Stimulated activated CD4-positive, alpha-beta T cell treated with anti-CD3 and anti-CD28 coated beads, Interleukin-4, amount 100 ng/mL, for 24 hours (primary cell): ENCODE results near the gene ZNF804B.

Source experiments
- DNase-seq: peaks from one replicate; pipeline ENCODE4 v3.0.0-alpha.2; 2020

ZNF804B gene

DNA sequence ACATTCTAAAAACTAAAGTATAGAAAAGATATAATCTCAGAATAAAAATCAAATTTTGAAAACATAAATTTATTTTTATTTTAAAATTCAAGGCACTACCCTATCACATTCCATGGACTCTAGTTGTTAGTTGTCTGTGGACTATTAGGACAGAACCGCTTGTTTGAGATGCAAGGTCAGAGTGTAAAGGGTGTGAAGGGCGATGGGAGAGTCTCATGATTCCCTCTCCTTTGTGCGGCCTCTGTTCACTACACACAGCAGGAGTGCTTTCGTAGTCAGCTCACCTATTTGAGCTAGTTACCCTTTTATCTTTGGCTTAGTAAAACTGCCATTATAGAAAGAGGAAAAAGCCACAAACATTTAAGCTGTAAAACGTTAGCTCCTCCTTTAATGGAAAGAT is 225.8 kb downstream of the ZNF804B start:
- no peak for DNase-seq

DNA sequence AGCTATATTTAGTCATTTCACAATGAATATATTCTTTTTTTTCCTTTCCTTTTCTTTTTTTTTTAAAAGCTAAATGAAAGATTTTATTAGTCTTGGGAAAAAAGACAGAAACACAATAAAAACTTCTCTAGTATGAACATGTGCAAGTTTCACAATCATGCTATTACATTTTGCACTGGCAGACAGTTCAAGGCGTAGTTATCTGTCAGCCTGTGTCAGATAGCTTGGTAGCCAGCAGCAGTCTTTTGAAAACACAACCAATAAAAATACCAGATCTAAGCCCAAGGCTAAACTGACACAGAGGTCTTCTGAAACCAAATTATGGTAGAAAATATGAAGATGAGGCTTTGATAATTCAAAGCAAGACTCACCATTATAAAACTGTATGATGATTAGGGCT is 241.8 kb downstream of the ZNF804B start:
- DNase-seq: no peak

DNA sequence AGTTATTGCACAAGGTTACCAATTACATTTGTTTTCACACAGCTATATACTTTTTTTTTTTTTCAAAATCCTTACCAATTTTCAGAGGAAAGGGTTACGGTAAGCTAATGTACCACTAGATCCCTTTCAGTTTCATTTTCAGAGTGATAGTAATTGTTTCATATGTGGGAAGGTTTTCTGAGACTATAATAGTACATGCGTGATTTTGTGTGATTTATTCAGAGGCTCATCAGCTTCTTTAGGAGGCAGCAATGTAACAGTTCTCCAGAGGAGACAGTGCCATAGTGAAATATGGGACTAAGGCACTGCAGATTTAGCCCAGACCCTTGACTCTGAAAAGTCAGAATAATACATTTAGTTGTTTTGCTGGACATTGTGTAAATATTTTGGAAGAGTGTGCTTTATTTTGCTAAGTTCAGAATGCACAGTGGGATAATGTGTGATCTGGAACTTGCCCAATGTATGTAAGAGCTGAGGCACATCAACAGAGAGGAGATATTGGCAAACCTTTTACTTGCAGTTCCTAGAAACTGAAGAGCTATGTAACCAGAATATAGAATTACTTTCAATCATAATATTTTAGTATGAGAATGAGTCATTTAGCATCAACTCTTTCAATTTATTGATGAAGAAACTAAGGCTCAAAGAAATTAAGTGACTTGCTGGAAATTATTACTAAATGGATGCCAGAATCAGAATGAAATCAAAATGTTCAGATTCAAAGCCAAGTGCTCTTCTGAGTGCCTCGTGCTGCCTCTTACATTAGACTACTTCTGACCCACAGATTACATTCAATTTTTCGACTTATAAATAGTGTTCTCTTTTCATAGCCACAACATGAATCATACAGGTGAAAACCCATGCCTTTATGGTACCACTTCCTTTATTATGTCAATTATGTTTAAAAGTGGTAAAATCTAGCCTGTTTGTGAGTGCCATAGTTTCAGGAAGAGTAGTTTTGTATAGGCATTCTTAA is 243.8 kb downstream of the ZNF804B start:
- no peak for DNase-seq

DNA sequence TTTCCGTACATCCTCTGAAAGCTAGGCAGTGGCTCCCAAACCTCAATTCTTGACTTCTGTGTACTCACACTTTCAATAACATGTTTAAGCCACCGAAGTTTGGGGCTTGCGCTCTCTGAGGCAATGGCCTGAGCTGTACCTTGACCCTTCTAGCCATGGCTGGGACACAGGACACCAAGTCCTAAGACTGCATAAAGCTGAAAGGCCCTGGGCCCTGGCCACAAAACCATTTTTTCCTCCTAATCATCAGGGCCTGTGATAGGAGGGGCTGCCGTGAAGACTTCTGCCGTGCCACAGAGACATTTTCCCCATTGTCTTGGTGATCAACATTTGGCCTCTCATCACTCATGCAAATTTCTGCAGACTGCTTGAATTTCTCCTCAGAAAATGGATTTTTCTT is 252.5 kb downstream of the ZNF804B start:
- no peak for DNase-seq

DNA sequence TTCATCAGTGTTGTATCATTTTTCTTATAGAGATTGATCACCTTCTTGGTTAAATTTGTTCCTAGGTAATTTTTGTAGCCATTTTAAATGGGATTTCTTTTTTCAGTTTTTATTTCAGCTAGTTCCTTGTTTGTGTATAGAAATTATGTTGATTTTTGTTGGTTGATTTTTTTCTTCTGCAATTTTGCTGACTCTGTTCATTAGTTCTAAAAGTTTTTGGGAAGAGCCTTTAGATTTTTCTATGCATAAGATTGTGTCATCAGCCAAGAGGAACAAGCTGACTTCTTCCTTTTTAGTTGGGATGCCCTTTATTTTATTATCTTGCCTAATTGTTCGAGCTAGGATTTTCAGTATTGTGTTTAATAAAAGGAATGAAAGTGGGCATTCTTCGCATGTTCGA is 258.2 kb downstream of the ZNF804B start:
- no peak for DNase-seq

DNA sequence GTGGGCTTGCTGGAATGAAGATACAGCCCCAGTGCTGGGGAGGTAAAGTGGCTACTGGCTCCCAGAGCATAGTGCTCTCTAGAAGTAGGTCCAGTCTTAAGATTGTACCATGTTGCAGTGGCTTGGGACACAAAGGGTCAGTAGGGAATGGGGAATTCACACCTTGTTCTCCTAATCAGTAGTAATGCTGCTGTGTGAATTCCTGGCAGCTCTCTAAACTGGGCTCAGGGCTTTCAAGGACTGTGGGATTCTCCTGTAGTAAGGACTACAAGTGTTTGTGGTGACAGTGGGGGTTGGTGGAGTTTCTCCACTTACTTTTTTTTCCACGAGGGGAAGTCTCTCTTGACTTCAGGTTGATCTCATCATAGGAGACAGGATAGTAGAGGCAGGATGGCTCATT is 262.2 kb downstream of the ZNF804B start:
- DNase-seq: no peak

DNA sequence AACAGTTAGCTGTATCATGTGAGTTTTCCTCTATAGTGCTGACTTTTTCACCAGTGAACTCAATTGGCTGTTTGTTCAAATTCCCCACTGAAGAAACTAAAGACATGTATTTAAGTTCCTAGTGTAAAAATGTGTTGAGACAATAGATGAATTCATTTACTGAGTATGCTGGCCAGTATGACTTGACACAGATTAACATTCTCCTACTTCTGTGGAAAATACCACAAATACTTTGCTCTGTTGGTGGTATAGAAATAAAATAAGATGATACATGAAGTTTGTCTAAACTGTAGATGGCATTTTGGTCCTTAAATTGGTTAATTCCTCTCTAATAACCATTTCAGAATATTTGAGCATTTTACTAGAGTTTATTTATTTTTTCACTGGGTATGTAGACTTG is 263.7 kb downstream of the ZNF804B start:
- no peak for DNase-seq

DNA sequence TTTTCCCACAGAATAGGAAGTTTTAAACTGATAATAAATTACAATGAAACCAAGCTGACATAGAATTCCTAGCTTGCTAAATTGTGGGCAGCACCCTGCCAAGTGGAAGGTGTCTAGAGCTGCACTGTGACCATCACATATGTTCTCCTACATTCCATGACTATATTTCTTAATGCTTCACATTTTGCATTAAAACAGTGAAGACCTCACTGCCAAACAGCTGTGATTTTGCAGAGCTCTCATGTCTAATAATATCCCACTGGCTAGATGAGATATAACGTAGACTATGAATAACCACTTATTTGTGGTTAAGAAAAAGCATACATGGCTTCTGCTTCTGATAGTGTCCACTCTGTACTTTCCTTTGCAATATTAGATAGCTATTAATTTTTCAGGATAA is 264.4 kb downstream of the ZNF804B start:
- no peak for DNase-seq

DNA sequence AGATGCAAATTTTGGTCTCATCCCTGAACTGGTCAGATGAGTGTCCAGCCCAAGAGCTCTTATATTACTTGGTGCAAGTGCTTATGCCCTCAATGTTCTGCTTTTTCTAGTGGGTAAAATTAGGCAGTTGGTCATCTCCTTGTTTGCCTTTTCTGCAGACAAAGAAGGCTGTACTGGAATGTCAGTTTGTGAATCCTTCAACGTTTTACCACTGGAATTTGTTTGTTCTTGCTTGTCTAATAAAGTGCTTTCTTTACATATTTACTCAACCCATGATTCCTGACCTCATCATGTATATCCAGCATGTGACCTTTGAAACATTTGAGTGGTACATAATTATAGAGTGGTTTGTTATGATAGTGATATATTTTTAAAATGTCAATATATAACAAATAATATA is 268.3 kb downstream of the ZNF804B start:
- no peak for DNase-seq

DNA sequence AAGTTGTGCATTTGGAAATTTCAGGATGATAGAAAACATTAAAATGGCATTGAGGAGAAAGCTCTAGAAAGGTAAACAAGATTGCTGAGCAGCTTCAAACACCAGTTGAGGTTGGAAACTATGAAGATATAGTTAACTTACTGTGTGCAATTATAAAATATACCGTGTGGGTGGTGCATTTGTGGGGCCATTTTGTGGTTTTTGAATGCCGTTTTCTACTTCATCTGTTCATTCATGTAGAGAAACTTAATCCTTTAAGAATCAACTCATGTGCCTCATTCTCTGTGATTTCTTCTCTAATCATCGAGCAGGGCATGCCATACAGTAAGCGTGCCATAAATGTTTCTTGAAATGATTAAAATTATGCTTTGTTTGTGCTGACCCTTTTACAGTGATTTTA is 268.8 kb downstream of the ZNF804B start:
- no peak for DNase-seq

DNA sequence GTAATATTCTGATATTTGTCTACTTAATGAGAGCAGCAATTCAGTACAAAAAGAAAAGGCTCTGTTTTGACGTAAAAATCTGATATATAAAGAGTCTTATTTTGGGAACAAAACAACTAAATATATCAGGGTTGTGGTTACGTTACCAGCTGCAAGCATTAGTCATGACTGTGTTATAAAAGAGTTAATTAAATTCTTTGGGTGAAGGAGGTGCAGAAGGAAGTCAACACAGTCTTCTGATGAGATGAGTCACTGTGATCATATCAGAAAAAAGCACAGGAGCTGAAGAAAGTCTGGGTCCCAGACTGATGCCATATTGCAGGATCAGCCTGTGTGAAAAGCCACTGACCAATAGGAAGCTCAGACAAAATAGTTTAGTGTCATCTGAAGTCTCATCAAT is 270.4 kb downstream of the ZNF804B start:
- DNase-seq: no peak

DNA sequence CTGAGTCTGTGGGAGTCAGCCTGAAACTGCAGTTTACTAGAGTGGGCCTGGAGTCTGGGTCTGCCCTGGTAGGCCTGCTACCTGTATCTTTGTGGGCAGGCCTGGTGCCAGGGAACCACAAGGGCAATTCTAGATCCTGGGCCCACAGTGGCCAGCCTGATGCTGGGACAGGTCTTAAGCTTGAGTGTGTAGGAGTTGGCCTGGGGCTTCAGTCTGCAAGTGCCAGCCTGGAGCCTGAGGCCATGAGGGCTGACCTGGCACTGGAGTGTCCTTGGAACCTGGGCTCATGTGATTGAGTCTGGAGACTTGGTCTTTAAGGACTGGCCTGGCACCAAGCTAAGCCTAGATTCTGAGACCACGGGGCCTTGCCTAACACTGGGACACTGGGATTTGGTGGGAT is 281.7 kb downstream of the ZNF804B start:
- no peak for DNase-seq

DNA sequence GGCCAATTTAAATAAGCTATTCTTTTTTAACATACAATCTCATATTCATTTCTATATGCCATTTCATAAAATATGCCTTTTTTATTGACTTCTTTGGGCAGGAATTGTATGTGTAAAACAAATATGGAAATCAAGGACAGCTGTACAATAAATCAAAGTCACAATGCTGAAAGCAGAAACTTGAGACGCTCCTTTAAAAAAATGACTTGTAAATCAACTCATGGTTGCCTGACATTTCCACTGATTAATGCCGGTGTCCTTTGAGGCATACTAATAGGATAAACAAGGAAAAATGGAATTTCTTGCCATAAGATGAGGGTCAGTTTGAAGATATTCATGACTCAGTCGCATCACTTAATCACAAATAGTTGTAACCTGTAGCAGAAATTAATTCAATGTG is 283.4 kb downstream of the ZNF804B start:
- no peak for DNase-seq

DNA sequence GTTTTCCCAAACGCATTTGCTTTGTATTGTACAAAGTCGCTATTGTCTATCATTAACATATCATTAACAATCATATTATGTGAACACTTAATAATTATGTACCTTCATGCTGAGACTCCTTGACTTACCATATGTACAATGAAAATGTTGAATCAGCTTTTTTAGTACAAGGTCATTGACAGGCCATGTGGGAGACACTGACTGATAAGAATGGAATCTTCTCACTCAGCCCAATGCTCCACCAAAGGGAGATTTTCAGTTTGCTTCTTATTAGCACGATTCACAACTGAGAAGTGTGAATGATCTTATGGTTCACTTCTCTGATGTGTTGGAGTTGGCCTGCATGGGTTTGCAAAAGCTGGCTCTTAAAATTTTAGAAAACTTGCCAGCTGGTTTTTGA is 289.5 kb downstream of the ZNF804B start:
- DNase-seq: no peak

DNA sequence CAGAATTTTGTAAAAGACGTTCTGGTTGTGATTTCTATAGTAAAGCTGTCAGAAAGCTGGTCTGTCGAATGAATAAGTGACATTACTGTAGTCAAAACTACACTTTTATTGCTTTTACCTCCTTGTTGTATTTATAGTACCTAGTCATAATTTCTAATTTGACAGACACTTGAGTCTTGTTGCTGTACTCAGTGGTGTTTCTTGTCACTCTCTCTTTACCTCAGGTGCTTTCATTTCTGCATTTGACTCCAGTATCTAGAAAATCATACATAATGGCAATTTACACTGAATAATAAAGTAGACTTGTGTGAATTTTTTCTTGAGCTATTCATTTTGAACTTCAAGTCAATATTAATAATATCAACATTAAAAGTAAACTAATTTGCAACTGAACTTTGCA is 293.6 kb downstream of the ZNF804B start:
- no peak for DNase-seq

DNA sequence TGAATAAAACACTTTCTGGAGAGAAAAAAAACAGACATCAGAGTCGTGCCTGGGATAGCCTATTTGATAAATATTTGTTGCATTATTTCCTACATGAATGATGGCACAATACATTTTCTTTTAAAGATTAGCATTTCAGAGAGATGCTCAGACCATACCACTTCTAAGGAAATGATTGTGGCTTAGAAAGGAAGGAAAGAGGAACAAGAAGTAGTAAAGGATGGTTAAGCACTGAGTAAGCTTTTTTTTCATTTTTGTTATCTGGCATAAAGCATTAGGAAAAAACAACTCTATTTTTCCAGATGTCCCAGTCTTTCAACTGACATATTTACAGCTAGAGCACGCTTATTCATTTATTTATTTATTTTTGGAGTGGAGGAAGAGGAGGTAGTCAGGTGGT is 294.9 kb downstream of the ZNF804B start:
- no peak for DNase-seq

DNA sequence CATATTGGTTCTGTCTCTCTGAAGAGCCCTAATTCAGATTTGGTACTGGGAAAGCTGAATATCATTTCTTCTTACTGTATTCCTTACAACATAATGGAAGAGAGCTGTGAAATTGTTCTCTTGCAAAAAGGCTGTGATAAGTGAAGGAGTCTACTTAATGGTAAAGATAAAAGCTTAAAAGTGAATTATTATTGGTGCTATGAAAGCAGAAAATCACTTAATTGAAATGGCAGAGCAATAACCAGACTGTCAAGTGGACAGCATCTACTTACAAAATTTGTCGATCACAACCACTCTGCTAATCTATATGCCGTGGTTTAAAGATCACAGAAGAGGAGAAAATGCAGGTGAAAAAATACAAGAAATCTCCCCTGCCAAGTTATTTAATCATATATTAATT is 300.7 kb downstream of the ZNF804B start:
- DNase-seq: no peak

DNA sequence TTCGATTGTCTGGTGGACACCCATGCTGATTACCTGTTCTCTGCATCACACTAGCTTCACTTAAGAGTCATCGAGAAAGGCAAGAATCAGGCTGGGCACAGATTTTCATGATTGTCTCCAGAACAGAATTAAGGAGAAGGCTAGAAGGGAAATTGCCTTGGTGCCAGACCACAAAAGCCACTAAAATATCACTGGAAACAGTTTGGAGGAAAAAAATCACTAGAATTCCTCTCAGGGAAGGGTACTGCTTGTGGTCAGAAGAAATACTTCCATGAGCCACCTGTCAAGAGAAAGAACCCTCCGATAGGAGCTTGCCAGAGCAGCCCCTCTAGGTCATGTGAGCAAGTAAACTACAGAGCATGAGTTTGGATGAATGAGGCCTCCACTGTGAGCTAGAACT is 305.3 kb downstream of the ZNF804B start:
- no peak for DNase-seq

DNA sequence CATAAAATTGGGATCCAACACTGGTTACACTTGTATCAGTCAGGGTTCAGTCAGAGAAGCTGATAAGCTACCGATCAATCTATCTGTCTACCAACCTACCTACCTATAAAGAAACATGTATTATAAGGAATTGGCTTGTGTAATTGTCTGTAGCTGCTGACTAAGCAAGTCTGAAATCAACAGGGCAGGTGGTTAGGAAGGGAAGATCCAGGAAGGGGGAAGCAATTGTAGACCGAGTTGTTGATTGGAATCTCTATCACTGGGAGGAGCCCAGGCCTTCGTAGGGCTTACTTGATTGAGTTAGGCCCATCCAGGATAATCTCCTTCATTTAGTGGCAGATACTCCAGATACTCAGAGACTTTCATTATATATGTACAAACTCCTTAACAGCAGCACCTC is 307.5 kb downstream of the ZNF804B start:
- no peak for DNase-seq

DNA sequence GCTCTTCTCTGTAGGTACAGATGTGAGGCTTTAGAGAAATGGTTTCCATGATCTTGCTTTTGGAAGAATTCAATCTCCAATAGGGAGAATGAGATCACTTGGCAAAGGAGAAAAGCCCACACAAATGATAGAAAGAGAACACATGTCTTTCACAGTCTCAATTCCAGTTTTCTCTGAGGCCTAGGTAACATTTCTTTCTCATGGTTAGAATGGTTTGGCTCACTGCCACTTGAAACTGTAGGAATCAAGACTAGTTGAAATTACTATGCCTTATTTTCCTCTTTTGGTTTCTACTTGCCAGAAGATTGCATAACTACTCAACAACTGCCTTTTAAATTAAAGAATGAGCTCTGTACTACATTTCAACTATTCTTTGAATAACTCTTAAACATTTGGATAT is 312.6 kb downstream of the ZNF804B start:
- no peak for DNase-seq

DNA sequence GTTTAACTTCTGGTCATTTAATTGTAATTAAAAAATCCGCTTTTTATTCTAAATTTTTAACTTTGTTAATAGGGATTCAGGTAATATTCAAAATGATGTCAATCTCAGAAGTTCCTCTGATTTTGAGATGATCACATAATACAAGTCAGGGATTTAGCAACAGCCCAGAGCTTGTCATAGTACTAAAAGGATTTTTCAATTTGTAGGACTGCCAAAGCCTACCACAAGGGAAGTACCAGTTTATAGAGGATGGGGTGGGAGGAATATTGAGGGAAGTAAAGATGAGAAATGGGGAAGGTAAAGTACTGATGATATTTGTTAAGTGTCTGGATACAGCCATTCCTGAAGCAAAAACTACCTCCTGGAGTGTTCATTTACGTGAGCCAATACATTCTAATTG is 314.3 kb downstream of the ZNF804B start:
- no peak for DNase-seq

DNA sequence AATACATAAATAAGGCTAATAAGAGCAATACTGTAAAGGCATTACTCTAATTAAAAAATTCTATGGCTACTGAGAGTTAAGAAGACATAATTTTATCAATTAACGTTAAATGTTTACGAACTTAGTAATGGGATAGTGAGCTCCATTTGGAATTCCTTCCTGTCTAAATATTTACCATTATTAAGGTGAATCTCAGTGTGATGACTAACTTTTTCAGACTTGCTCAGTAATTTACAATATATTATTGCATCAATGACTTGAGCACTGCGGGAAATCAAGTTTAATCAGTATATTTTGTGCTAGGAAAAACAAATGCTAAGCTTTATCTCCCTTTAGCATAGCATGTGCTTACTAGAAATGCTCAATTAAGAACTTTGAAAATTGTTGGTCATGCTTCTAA is 318.5 kb downstream of the ZNF804B start:
- DNase-seq: no peak

DNA sequence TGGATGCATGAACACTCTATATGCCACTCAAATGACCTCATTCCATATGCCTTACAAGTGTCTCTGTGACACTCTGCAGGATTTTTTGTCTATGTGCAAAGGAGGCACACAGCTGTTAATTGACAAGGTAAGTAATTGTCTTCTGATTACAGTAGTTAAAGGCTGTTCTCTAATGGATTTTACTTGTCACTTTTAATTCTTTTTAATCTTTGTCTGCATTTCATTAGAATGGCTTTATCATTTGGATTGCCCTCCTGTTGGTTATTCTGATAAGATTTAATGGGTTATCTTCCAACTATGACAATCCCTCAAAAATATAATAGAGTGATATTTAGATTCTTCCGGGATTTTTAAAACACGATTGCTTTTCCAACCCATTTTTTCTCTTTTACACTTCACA is 326.1 kb downstream of the ZNF804B start:
- no peak for DNase-seq

DNA sequence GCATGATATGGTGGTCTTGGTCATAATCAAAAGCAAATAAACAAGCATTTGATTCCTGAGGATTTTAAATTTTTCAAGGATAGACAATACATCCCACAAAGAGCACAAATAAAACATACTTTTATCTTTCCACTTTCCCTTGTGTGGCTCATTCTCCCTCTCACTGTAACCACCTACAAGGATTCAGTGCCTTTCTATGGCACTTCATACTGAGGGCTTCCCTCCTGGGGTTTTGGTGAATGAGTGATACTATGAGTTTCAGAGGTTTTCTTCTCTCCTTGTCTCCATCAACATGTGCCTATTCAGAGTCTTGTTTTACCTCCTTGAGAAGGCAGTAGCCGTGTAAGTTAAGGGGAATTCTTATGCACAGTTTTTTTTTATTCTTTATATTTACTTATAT is 332.1 kb downstream of the ZNF804B start:
- DNase-seq: no peak

DNA sequence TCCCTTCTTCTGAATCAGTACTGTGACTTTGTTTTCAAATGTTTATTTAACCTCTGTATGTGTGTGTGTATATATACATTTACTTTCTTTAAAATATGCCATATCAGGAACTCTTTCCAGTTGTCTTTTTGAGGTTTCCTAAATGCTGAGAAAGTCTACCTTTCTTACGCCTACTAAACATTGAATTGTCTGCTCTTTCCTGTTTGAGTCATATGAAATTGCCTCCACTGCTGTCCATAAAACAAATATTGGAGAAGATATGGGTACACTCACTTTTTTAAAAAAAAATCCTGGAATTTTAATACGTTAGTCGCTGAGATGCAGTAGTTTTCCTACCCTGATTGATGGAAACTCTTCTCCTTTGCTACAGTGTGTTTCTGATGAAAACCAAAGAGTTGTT is 334.8 kb downstream of the ZNF804B start:
- DNase-seq: no peak
